GM12875 (cell line): ENCODE data around the gene PCDH8.

Experiments
- H3K4me3 ChIP-seq: one replicate; pipeline ENCODE4 v1.5.1; 2011; ENCODE audit warnings: low read depth, low read length, control low read depth
- CTCF ChIP-seq: IDR thresholded peaks from 2 replicates; pipeline ENCODE4 v1.5.1; 2011; ENCODE audit warnings: low read depth, mild to moderate bottlenecking, control low read depth, inconsistent platforms, low read length, moderate library complexity, borderline replicate concordance; ENCODE audit not compliant: insufficient read depth

The PCDH8 gene

GRCh38 chr13:52885141-52885540, 36.7 kb upstream of the PCDH8 start:
- no peak for TF ChIP-seq CTCF
- H3K4me3 ChIP-seq = no peak overlapping the region

GRCh38 chr13:52884429-52885010, 36.1 kb upstream of the PCDH8 start:
- H3K4me3 ChIP-seq = no peak overlapping the region
- TF ChIP-seq CTCF = no peak

GRCh38 chr13:52882785-52883184, 34.3 kb upstream of the PCDH8 start:
- H3K4me3 ChIP-seq = no peak overlapping the region
- TF ChIP-seq CTCF = no peak

- TF ChIP-seq CTCF = no peak
- H3K4me3 ChIP-seq = no peak overlapping the region
Observed at GRCh38 chr13:52879950-52880741, 31.7 kb upstream of the PCDH8 start.

GRCh38 chr13:52878831-52879230, 30.4 kb upstream of the PCDH8 start:
- no peak overlapping the region for H3K4me3 ChIP-seq
- TF ChIP-seq CTCF = no peak

- TF ChIP-seq CTCF = no peak
- no peak overlapping the region for H3K4me3 ChIP-seq
Observed at GRCh38 chr13:52870143-52870542, 21.7 kb upstream of the PCDH8 start.

- TF ChIP-seq CTCF = no peak
Observed at GRCh38 chr13:52869621-52870020, 21.2 kb upstream of the PCDH8 start.

More at GRCh38 chr13:52869621-52870020, 21.2 kb upstream of the PCDH8 start:
- no peak overlapping the region for H3K4me3 ChIP-seq
